Heart left ventricle (tissue), 16 donors: ENCODE results near the gene MACROH2A1. TPM values are rescaled to one million over a fixed set of nuclear protein-coding genes. Genes with fewer than 3 reads are reported as not detected.

Experiments
- ATAC-seq, 4 donors: fragments of 200-7000 bp; cut with Tn5 transposase; one replicate each; pipeline ENCODE4 v1.9.1; 2020 to 2022; ENCODE audit warnings: moderate library complexity in 4 of 4, mild to moderate bottlenecking in 3 of 4, moderate number of reproducible peaks in 1 of 4
- DNase-seq, 5 donors: peaks; one replicate each; pipeline ENCODE4 v3.0.0-alpha.2; 2020
- H3K27ac ChIP-seq, 12 donors: fragments of 200-600 bp; sonication (generic) in 4 of 12; one replicate each; pipeline versions ENCODE4 v1.5.0 to v1.8.0; 2016 to 2022; ENCODE audit warnings: mild to moderate bottlenecking in 2 of 12
- H3K27me3 ChIP-seq, 9 donors: fragments of 200-600 bp; sonication (generic) in 2 of 9; one replicate each; pipeline versions ENCODE4 v1.5.1 to v1.8.0; 2016 to 2022; ENCODE audit warnings: mild to moderate bottlenecking in 3 of 9
- H3K36me3 ChIP-seq, 9 donors: fragments of 200-600 bp; sonication (generic) in 2 of 9; one replicate each; pipeline versions ENCODE4 v1.5.0 to v1.8.0; 2018 to 2022; ENCODE audit warnings: mild to moderate bottlenecking in 2 of 9
- H3K4me1 ChIP-seq, 12 donors: fragments of 200-600 bp; sonication (generic) in 4 of 12; one replicate each; pipeline versions ENCODE4 v1.5.0 to v1.8.0; 2016 to 2022; ENCODE audit warnings: mild to moderate bottlenecking in 3 of 12
- H3K4me3 ChIP-seq, 12 donors: fragments of 200-600 bp; sonication (generic) in 4 of 12; one replicate each; pipeline versions ENCODE4 v1.5.0 to v1.8.0; 2017 to 2022; ENCODE audit warnings: mild to moderate bottlenecking in 9 of 12, moderate library complexity in 4 of 12
- H3K9me3 ChIP-seq, 12 donors: fragments of 200-600 bp; sonication (generic) in 4 of 12; one replicate each; pipeline versions ENCODE4 v1.5.0 to v1.8.0; 2016 to 2022; ENCODE audit warnings: mild to moderate bottlenecking in 1 of 12
- CTCF ChIP-seq, 12 donors: fragments of 200-600 bp; sonication (generic) in 4 of 12; IDR thresholded peaks; one replicate each; pipeline versions ENCODE4 v1.5.0 to v1.8.0; 2018 to 2022; ENCODE audit warnings: antibody characterized with exemption in 12 of 12, mild to moderate bottlenecking in 5 of 12
- POLR2A ChIP-seq, 2 donors: fragments of 450-650 bp; IDR thresholded peaks; one replicate each; pipeline ENCODE4 v1.6.1; 2017; ENCODE audit warnings: antibody characterized with exemption in 2 of 2, mild to moderate bottlenecking in 2 of 2, moderate library complexity in 2 of 2
- WGBS, 4 donors: extraction: QIAGEN DNeasy Blood & Tissue Kit in 2 of 4; methylation state at CpG; one replicate each; pipeline versions ENCODE4 v1.1.5 to v1.1.7; 2013 to 2018; 5-methylcytosine and 5-hydroxymethylcytosine counted together
- intact Hi-C, 10 donors: fragments of 100-400 bp; cut with DNase I; formaldehyde crosslinking; loops; one replicate each; pipeline versions ENCODE4 v1.11.1 to v1.14.2; 2022
- polyA plus RNA-seq, 2 donors: library from polyadenylated mRNA; stranded (reverse); fragments of 200-250 nt; gene quantifications; one replicate each; pipeline ENCODE4 v1.2.3, GENCODE V29; 2013
- total RNA-seq, 9 donors: library from RNA; depleted of rRNA in 2 of 9; stranded (reverse); fragments of >200 nt in 2 of 9; fragmentation: NEBNext Ultra II Directional in 3 of 9; extraction: Animal tissue kit (Norgen Biotek cat#: 25700) in 3 of 9; gene quantifications; one replicate each; pipeline versions ENCODE4 v1.1.0 to v1.2.4, GENCODE V29; 2016 to 2023
- donor health status: ischemic (EF 13 %, LVEDD 7.1; RV severe dilation, severe dysfunction).
- donor health status: healthy with polysubstance abuse.
- donor health status: DM: no; HTN: yes; CAD: no.
- donor health status: DM: no; HTN: no; CAD: no.
- donor health status: ischemic (EF 25% LVEDD 6.9; RV normal size, moderate dysfunction).
- donor health status: ischemic (EF 25% LVEDD 5.7; RV mildly dilated, moderate dysfunction).
- donor health status: healthy.
- donor health status: DM: yes; HTN: yes; CAD: no.
- donor health status: ischemic (EF 35%, LVEDD 5.7; RV mildly dilated, moderate dysfunction).
- donor health status: nonischemic (EF 11% LVEDD 7.7; RV severe dilation, severe dysfunction).
- donor health status: DM: yes; HTN: yes; CAD: no.
- donor health status: PGD.
- donor health status: ischemic (EF 29% LVEDD 5.4; RV normal size, mild dysfunction).
- donor health status: nonischemic (EF 23%, LVEDD 6.1; RV moderate dilation, normal function).

The MACROH2A1 gene
- total and polyA plus RNA-seq, 11 donors: 86.5 to 170 (median 112) TPM

GRCh38 chr5:135318037-135318436 lies 81.0 kb downstream of the MACROH2A1 start:
- Histone ChIP-seq H3K9me3 (no peaks in the 10 kb centered on the region), H3K4me3 (no peak overlapping the region), H3K36me3 (no peaks in the 10 kb centered on the region), H3K27ac (no peak overlapping the region), H3K27me3 (no peaks in the 10 kb centered on the region), H3K4me1 (no peaks in the 10 kb centered on the region)
- no peak for ATAC-seq
- WGBS, 4 donors: 74 to 91% (median 85%) methylated on average over 4 of the region's 4 CpGs
- no peak for DNase-seq
- TF ChIP-seq CTCF (IDR thresholded peaks at IDR 0.05): no peak
- no peak for TF ChIP-seq POLR2A (IDR thresholded peaks at IDR 0.05)
- intact Hi-C loops: no loop called here

GRCh38 chr5:135317286-135317685 lies 81.7 kb downstream of the MACROH2A1 start:
- Histone ChIP-seq H3K27me3 (no peaks in the 10 kb centered on the region), H3K4me1 (no peaks in the 10 kb centered on the region), H3K4me3 (no peak overlapping the region), H3K9me3 (no peaks in the 10 kb centered on the region), H3K36me3 (no peaks in the 10 kb centered on the region), H3K27ac (no peak overlapping the region)
- DNase-seq: no peak
- no peak for ATAC-seq
- 85 to 88% (median 86%) methylated on average over 4 of the region's 4 CpGs for WGBS, 4 donors
- intact Hi-C loops: no loop called here
- TF ChIP-seq POLR2A (IDR thresholded peaks at IDR 0.05): no peak
- TF ChIP-seq CTCF (IDR thresholded peaks at IDR 0.05): no peak

- H3K4me1 ChIP-seq: no peaks in the 10 kb centered on the region
- no peak overlapping the region for H3K27ac ChIP-seq
- DNase-seq (no peak), ATAC-seq (no peak)
- intact Hi-C loops: no loop called here
- H3K36me3 ChIP-seq: no peaks in the 10 kb centered on the region
- no peak overlapping the region for H3K4me3 ChIP-seq
- 77 to 84% (median 80%) methylated on average over 2 of the region's 2 CpGs for WGBS, 4 donors
- no peak for TF ChIP-seq POLR2A (IDR thresholded peaks at IDR 0.05)
- TF ChIP-seq CTCF (IDR thresholded peaks at IDR 0.05): no peak
- no peaks in the 10 kb centered on the region for H3K9me3 ChIP-seq
- H3K27me3 ChIP-seq: no peaks in the 10 kb centered on the region
These were observed 83.6 kb downstream of the MACROH2A1 start for GRCh38 chr5:135315386-135315785.

GRCh38 chr5:135313946-135314345 lies 85.1 kb downstream of the MACROH2A1 start:
- 67 to 85% (median 78%) methylated on average over 2 of the region's 2 CpGs for WGBS, 4 donors
- ATAC-seq (no peak), DNase-seq (no peak)
- no peaks in the 10 kb centered on the region for H3K4me1 ChIP-seq
- TF ChIP-seq CTCF (IDR thresholded peaks at IDR 0.05) (no peak), POLR2A (IDR thresholded peaks at IDR 0.05) (no peak)
- H3K9me3 ChIP-seq: no peaks in the 10 kb centered on the region
- no peak overlapping the region for H3K4me3 ChIP-seq
- no peak overlapping the region for H3K27ac ChIP-seq
- intact Hi-C loops: no loop called here
- H3K27me3 ChIP-seq: peaks cover 0 to 3% (median 0%) of the 10 kb centered on the region in 9 donors
- H3K36me3 ChIP-seq: no peaks in the 10 kb centered on the region
